DND-41 (cell line): ENCODE results near the gene EXOC4.

Source experiments
- ATAC-seq: fragments of 200-7000 bp; cut with Tn5 transposase; 3 replicates; pipeline ENCODE4 v1.9.1; 2021; ENCODE audit warnings: low read depth; ENCODE audit not compliant: insufficient read depth
- DNase-seq: peaks from one replicate; pipeline ENCODE4 v3.0.0-alpha.2; 2020
- H2AFZ ChIP-seq: 2 replicates; pipeline ENCODE4 v1.6.0; 2012; ENCODE audit warnings: low read depth, low read length
- H3K27ac ChIP-seq: 2 replicates; pipeline ENCODE4 v1.5.1; 2012; ENCODE audit warnings: low read length, inconsistent platforms
- H3K27me3 ChIP-seq: fragments of 200-600 bp; sonication (generic); 2 replicates; pipeline ENCODE4 v1.6.0; 2012; ENCODE audit warnings: low read length, mild to moderate bottlenecking, inconsistent platforms; ENCODE audit not compliant: insufficient read depth, poor library complexity
- H3K36me3 ChIP-seq: 2 replicates; pipeline ENCODE4 v1.5.1; 2012; ENCODE audit warnings: low read length, inconsistent platforms; ENCODE audit not compliant: insufficient read depth
- H3K4me1 ChIP-seq: 2 replicates; pipeline ENCODE4 v1.5.1; 2012; ENCODE audit warnings: mild to moderate bottlenecking, low read length; ENCODE audit not compliant: insufficient read depth
- H3K4me2 ChIP-seq: 2 replicates; pipeline ENCODE4 v1.6.0; 2012; ENCODE audit warnings: mild to moderate bottlenecking, moderate library complexity, low read length, inconsistent platforms; ENCODE audit not compliant: insufficient read depth
- H3K4me3 ChIP-seq, 2 experiments: fragments of 200-600 bp in 1 of 2; shearing (Covaris generic) in 1 of 2; 2 replicates each; pipeline ENCODE4 v1.5.1; 2012 to 2016; ENCODE audit warnings: inconsistent platforms in 2 of 2, low read length in 2 of 2, mild to moderate bottlenecking in 2 of 2, low read depth in 1 of 2, moderate library complexity in 1 of 2
- H3K79me2 ChIP-seq: 2 replicates; pipeline ENCODE4 v1.6.0; 2012; ENCODE audit warnings: low read length, inconsistent platforms; ENCODE audit not compliant: insufficient read depth
- H3K9ac ChIP-seq: 2 replicates; pipeline ENCODE4 v1.6.0; 2012; ENCODE audit warnings: low read depth, mild to moderate bottlenecking, inconsistent platforms, low read length, moderate library complexity
- H3K9me3 ChIP-seq: 2 replicates; pipeline ENCODE4 v1.5.1; 2012; ENCODE audit warnings: low read length, moderate library complexity, mild to moderate bottlenecking, inconsistent platforms; ENCODE audit not compliant: insufficient read depth, severe bottlenecking
- H4K20me1 ChIP-seq: 2 replicates; pipeline ENCODE4 v1.6.0; 2012; ENCODE audit warnings: low read length; ENCODE audit not compliant: insufficient read depth
- EZH2 ChIP-seq: IDR thresholded peaks from 3 replicates; pipeline ENCODE4 v1.6.1; 2012; ENCODE audit warnings: borderline replicate concordance, low read depth, mild to moderate bottlenecking, moderate library complexity, low read length, inconsistent platforms; ENCODE audit not compliant: severe bottlenecking
- TF ChIP-seq, protein P1 (sequence below): IDR thresholded peaks from 2 replicates; pipeline ENCODE4 v1.5.1; 2012; ENCODE audit warnings: borderline replicate concordance, low read length, moderate library complexity, mild to moderate bottlenecking; ENCODE audit not compliant: poor library complexity, severe bottlenecking; ENCODE audit errors: extremely low read depth

The EXOC4 gene

DNA sequence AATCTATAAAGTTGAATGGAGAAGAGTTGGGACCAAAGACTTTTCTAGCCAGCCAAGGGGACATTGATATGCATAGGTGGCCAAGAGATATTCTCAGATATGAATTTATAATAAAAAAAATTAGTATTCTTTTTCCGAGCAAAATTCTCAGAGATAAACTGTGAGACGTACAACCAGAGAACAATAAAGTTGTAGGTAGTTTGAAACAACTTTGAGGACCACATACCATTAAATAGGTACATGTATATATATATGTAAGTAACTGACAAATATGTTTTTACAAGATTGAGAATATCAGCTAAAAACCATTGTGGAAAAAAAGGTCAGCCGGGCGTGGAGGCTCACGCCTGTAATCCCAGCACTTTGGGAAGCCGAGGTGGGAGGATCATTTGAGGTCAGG is 56.5 kb downstream of the EXOC4 start:
- DNase-seq (no peak), ATAC-seq (no peak)
- Histone ChIP-seq H3K27ac (no peak overlapping the region), H3K9me3 (no peaks in the 10 kb centered on the region), H3K27me3 (no peaks in the 10 kb centered on the region), H4K20me1 (no peaks in the 10 kb centered on the region), H3K4me1 (peaks cover 5% of the 10 kb centered on the region; the same call in 1 of the 2 replicates), H3K36me3 (peaks cover 53% of the 10 kb centered on the region), H3K79me2 (no peaks in the 10 kb centered on the region), H3K9ac (no peak overlapping the region), H3K4me2 (no peak overlapping the region), H2AFZ (no peak overlapping the region), H3K4me3 (no peak overlapping the region)
- no peak for TF ChIP-seq EZH2
- TF ChIP-seq, protein P1, sequence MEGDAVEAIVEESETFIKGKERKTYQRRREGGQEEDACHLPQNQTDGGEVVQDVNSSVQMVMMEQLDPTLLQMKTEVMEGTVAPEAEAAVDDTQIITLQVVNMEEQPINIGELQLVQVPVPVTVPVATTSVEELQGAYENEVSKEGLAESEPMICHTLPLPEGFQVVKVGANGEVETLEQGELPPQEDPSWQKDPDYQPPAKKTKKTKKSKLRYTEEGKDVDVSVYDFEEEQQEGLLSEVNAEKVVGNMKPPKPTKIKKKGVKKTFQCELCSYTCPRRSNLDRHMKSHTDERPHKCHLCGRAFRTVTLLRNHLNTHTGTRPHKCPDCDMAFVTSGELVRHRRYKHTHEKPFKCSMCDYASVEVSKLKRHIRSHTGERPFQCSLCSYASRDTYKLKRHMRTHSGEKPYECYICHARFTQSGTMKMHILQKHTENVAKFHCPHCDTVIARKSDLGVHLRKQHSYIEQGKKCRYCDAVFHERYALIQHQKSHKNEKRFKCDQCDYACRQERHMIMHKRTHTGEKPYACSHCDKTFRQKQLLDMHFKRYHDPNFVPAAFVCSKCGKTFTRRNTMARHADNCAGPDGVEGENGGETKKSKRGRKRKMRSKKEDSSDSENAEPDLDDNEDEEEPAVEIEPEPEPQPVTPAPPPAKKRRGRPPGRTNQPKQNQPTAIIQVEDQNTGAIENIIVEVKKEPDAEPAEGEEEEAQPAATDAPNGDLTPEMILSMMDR = no peak

DNA sequence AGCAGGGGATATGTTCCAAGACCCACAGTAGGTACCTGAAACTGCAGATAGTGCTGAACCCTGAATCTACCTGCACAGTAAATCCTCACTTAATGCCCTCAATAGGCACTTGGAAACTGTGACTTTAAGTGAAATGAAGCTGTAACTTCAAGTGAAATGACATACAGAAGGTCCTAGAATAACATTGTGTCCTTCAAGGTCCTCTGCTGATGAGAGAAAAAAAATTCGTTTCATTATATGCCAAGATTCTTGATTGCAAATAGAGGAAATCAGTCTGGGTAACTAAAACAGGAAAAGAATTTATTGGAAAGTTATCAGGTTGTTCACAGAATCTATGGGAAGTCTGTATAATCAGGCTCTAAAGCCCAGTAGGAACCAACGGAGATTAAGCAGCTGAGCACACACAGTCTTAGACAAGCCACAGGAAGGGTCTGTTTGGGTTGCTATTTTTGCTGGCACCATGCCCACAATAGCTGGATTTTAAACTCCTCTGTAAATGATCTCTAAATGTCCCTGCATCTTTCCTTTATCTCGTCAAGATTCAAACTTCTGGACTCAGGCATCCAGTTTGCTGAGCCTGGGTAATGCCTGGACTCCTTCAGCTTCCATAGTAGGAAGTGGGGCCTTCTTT is 57.5 kb downstream of the EXOC4 start:
- peaks cover 53% of the 10 kb centered on the region for H3K36me3 ChIP-seq
- ATAC-seq (no peak), DNase-seq (no peak)

DNA sequence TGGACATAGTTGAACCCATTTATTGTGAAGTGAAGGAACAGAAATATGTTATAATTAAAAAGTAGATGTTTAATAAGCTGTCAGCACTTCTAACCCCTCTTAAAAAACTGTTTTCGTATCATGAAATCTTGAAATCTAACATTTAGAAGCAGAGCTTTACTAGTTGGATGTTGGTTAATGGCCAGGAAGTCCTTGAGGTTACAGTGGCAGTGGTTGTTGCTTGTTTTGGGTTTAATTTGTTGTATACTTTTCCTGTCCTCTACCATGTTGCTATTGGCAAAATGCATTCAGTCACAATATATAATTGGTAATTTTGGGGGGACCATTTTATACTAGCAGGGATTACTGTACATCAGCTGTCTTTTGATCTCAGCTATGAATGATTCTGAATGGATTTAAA is 60.7 kb downstream of the EXOC4 start:
- peaks cover 5% of the 10 kb centered on the region; the same call in 1 of the 2 replicates for H3K4me1 ChIP-seq
- no peaks in the 10 kb centered on the region for H3K79me2 ChIP-seq
- no peaks in the 10 kb centered on the region for H3K9me3 ChIP-seq
- no peak for DNase-seq
- no peaks in the 10 kb centered on the region for H3K27me3 ChIP-seq
- no peaks in the 10 kb centered on the region for H4K20me1 ChIP-seq
- no peak overlapping the region for H3K4me2 ChIP-seq
- TF ChIP-seq, protein P1 = no peak
- no peak for TF ChIP-seq EZH2
- no peak overlapping the region for H3K9ac ChIP-seq
- no peak overlapping the region for H3K4me3 ChIP-seq
- peaks cover 28% of the 10 kb centered on the region for H3K36me3 ChIP-seq
- ATAC-seq = no peak
- no peak overlapping the region for H2AFZ ChIP-seq
- no peak overlapping the region for H3K27ac ChIP-seq

More for the DNA sequence above, 57.5 kb downstream of the EXOC4 start:
- H3K4me3 ChIP-seq = no peak overlapping the region
- H3K4me2 ChIP-seq = no peak overlapping the region
- H3K27me3 ChIP-seq = no peaks in the 10 kb centered on the region
- no peak overlapping the region for H3K9ac ChIP-seq
- H3K27ac ChIP-seq = no peak overlapping the region
- peaks cover 5% of the 10 kb centered on the region; the same call in 1 of the 2 replicates for H3K4me1 ChIP-seq
- no peak for TF ChIP-seq EZH2
- TF ChIP-seq, protein P1 = no peak
- H2AFZ ChIP-seq = no peak overlapping the region
- no peaks in the 10 kb centered on the region for H3K9me3 ChIP-seq
- H3K79me2 ChIP-seq = no peaks in the 10 kb centered on the region
- H4K20me1 ChIP-seq = no peaks in the 10 kb centered on the region

DNA sequence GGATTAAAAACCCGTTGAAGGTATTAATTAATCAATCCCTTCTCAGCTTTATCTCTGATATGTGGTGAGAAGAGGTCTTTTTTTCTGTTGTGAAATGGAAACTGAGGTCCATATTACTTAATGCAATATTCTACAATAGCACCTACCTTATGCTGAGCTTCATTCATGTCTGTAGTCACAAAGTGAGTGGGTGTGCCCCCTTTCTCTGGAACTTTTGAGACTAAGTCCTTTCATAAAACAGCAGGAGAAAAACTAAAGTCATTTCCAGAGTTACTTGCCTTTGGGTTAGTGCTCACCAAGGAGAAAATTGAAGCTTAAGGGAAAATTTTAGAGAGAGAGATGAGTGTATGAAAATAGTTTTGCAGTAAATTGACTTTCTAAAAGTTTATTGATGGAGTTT is 61.2 kb downstream of the EXOC4 start:
- Histone ChIP-seq H3K4me1 (peaks cover 5% of the 10 kb centered on the region; the same call in 1 of the 2 replicates), H3K4me2 (no peak overlapping the region), H3K79me2 (no peaks in the 10 kb centered on the region), H4K20me1 (no peaks in the 10 kb centered on the region), H3K27ac (no peak overlapping the region), H3K27me3 (no peaks in the 10 kb centered on the region), H3K36me3 (peaks cover 23% of the 10 kb centered on the region; the same call in 1 of the 2 replicates), H3K4me3 (no peak overlapping the region), H2AFZ (no peak overlapping the region), H3K9ac (no peak overlapping the region), H3K9me3 (no peaks in the 10 kb centered on the region)
- ATAC-seq (no peak), DNase-seq (no peak)
- TF ChIP-seq, protein P1 = no peak
- no peak for TF ChIP-seq EZH2
